Thyroid gland (tissue), 4 donors: ENCODE data around the gene TMEM252. TPM values are rescaled to one million over a fixed set of nuclear protein-coding genes. Genes with fewer than 3 reads are reported as not detected.

Experiments
- DNase-seq, 2 donors: peaks; one replicate each; pipeline ENCODE4 v3.0.0-alpha.2; 2019
- H3K27ac ChIP-seq, 3 donors: fragments of 200-600 bp; sonication (generic); 1 replicate in 2 of 3; 2 replicates in 1 of 3; pipeline ENCODE4 v1.5.1; 2016 to 2019; ENCODE audit warnings: mild to moderate bottlenecking in 1 of 3, moderate library complexity in 1 of 3
- H3K27me3 ChIP-seq: fragments of 200-600 bp; sonication (generic); one replicate; pipeline ENCODE4 v1.5.1; 2019
- H3K36me3 ChIP-seq, 2 donors: fragments of 200-600 bp; sonication (generic); one replicate each; pipeline ENCODE4 v1.5.1; 2016 to 2019
- H3K4me1 ChIP-seq, 2 donors: fragments of 200-600 bp; sonication (generic); one replicate each; pipeline ENCODE4 v1.5.1; 2017 to 2019
- H3K4me3 ChIP-seq, 3 donors: fragments of 200-600 bp; sonication (generic); replicated peaks in 1 of 3; 1 replicate in 2 of 3; 2 replicates in 1 of 3; pipeline ENCODE4 v1.5.1; 2016; ENCODE audit warnings: mild to moderate bottlenecking in 1 of 3
- H3K9me3 ChIP-seq: fragments of 200-600 bp; sonication (generic); one replicate; pipeline ENCODE4 v1.5.1; 2017
- CTCF ChIP-seq, 6 experiments: fragments of 200-600 bp in 3 of 6; fragments of 450-650 bp in 3 of 6; sonication (generic) in 3 of 6; IDR thresholded peaks; one replicate each; pipeline ENCODE4 v1.5.1; 2016 to 2019; ENCODE audit warnings: antibody characterized with exemption in 6 of 6, mild to moderate bottlenecking in 2 of 6, inconsistent platforms in 1 of 6, moderate library complexity in 1 of 6
- POLR2A ChIP-seq, 2 donors: fragments of 450-650 bp; IDR thresholded peaks; one replicate each; pipeline ENCODE4 v1.6.1; 2017; ENCODE audit warnings: antibody characterized with exemption in 2 of 2, mild to moderate bottlenecking in 2 of 2, moderate library complexity in 1 of 2
- WGBS, 2 donors: methylation state at CpG; one replicate each; pipeline ENCODE4 v1.1.5; 2017; 5-methylcytosine and 5-hydroxymethylcytosine counted together
- intact Hi-C: fragments of 100-400 bp; cut with DNase I; formaldehyde crosslinking; loops from one replicate; pipeline ENCODE4 v1.15.1; 2023
- total RNA-seq, 4 donors: library from RNA; depleted of rRNA; stranded (reverse); fragments of >200 nt; gene quantifications; one replicate each; pipeline ENCODE4 v1.2.3, GENCODE V29; 2016

Gene TMEM252
- total RNA-seq, 4 donors from 2014 or later: not detected

GRCh38 chr9:68500457-68501381 is 40.0 kb downstream of the TMEM252 start:
- no peak for DNase-seq
- H3K9me3 ChIP-seq: no peaks in the 10 kb centered on the region
- no peak for TF ChIP-seq CTCF (IDR thresholded peaks at IDR 0.05)
- no peak for TF ChIP-seq POLR2A (IDR thresholded peaks at IDR 0.05)
- H3K4me1 ChIP-seq: peaks cover 0 to 4% of the 10 kb centered on the region in 2 donors
- WGBS, 2 donors: 80 to 84% methylated on average over 9 of the region's 9 CpGs
- H3K27me3 ChIP-seq: no peaks in the 10 kb centered on the region
- intact Hi-C loops: no loop called here
- no peaks in the 10 kb centered on the region for H3K36me3 ChIP-seq
- no peak overlapping the region for H3K27ac ChIP-seq
- no peak overlapping the region for H3K4me3 ChIP-seq

- H3K4me1 ChIP-seq: no peaks in the 10 kb centered on the region
- no peak overlapping the region for H3K4me3 ChIP-seq
- H3K27me3 ChIP-seq: no peaks in the 10 kb centered on the region
- DNase-seq: no peak
- intact Hi-C loops: no loop called here
- no peaks in the 10 kb centered on the region for H3K9me3 ChIP-seq
- no peak for TF ChIP-seq CTCF (IDR thresholded peaks at IDR 0.05)
- TF ChIP-seq POLR2A (IDR thresholded peaks at IDR 0.05): no peak
- no peak overlapping the region for H3K27ac ChIP-seq
- H3K36me3 ChIP-seq: no peaks in the 10 kb centered on the region
- WGBS, 2 donors: 91 to 93% methylated on average over 2 of the region's 2 CpGs
Observed at GRCh38 chr9:68498816-68499215, 41.9 kb downstream of the TMEM252 start.

GRCh38 chr9:68497629-68498028 is 43.1 kb downstream of the TMEM252 start:
- Histone ChIP-seq H3K4me1 (no peaks in the 10 kb centered on the region), H3K27ac (no peak overlapping the region), H3K27me3 (no peaks in the 10 kb centered on the region)

DNA sequence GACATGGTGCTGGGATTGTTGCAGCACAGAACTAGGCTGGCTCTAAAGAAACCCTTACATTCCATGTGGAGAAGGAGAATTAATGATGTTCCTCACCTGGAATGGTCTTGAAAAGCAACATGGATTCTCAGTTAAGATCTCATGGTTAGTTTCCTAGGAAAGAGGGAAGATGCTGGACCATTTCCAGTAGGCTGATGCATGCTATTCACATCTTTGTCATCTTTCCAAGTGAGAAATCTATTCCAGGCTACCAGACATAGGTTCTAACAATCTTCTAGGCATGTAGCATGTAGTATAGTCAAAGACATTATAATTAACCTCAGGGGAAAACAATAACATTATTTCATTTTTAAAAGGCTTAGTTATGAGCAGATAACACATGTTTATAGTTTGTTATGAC is 44.3 kb downstream of the TMEM252 start:
- Histone ChIP-seq H3K9me3 (no peaks in the 10 kb centered on the region), H3K27me3 (no peaks in the 10 kb centered on the region), H3K4me1 (no peaks in the 10 kb centered on the region), H3K27ac (no peak overlapping the region), H3K4me3 (no peak overlapping the region), H3K36me3 (no peaks in the 10 kb centered on the region)
- DNase-seq: no peak
- TF ChIP-seq CTCF (IDR thresholded peaks at IDR 0.05) (no peak), POLR2A (IDR thresholded peaks at IDR 0.05) (no peak)
- intact Hi-C loops: no loop called here

More at GRCh38 chr9:68497629-68498028, 43.1 kb downstream of the TMEM252 start:
- intact Hi-C loops: no loop called here
- Histone ChIP-seq H3K36me3 (no peaks in the 10 kb centered on the region), H3K4me3 (no peak overlapping the region), H3K9me3 (no peaks in the 10 kb centered on the region)
- no peak for DNase-seq
- no peak for TF ChIP-seq POLR2A (IDR thresholded peaks at IDR 0.05)
- TF ChIP-seq CTCF (IDR thresholded peaks at IDR 0.05): no peak
- 86 to 96% methylated on average over 1 of the region's 1 CpG for WGBS, 2 donors

- no peak for DNase-seq
- Histone ChIP-seq H3K27me3 (no peaks in the 10 kb centered on the region), H3K36me3 (no peaks in the 10 kb centered on the region), H3K27ac (no peak overlapping the region), H3K4me1 (no peaks in the 10 kb centered on the region), H3K9me3 (no peaks in the 10 kb centered on the region), H3K4me3 (no peak overlapping the region)
- TF ChIP-seq CTCF (IDR thresholded peaks at IDR 0.05): no peak
- TF ChIP-seq POLR2A (IDR thresholded peaks at IDR 0.05): no peak
- 67 to 77% methylated on average over 1 of the region's 1 CpG for WGBS, 2 donors
- intact Hi-C loops: no loop called here
Observed at GRCh38 chr9:68495247-68495646, 45.4 kb downstream of the TMEM252 start.
